Measurements from ENCODE around the gene TIMELESS.
"Not testable (repeated sequence)": the region's sequence is repeated elsewhere in the genome, so short reads cannot be mapped to it uniquely, and the experiment has no call there.

Gene TIMELESS

DNA sequence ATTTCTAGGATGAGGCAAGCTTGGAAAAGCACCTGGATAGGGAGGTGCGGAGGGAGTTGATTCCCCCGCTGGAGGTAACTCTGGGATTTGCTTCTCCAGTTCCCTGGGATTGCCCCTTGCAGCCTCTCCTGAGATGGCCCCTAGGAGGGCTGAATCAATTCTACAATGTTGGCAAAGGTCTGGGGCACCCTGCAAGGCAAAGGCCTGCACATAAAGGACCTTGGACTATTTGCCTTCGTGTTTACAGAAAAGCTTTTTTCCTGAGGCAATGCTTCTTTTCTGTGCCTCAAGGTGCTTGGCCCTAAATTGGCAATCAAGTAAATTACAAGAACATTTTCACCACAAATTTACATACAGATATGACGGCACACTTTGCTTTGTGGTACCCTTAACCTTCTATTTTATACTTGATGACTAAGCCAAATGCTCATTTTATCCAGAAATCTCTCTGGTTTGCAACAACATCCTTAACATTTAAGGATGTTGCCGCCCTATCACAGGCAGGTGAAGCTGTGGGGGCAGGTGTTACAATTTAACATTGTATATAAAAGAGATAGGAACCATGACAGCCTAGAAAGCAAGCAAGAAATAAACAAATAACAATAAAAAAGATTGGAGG lies 40.3 kb downstream of the TIMELESS start:
- no peak for DNase-seq

GRCh38 chr12:56404227-56404626 lies 45.0 kb downstream of the TIMELESS start:
- not testable (repeated sequence) for DNase-seq

DNA sequence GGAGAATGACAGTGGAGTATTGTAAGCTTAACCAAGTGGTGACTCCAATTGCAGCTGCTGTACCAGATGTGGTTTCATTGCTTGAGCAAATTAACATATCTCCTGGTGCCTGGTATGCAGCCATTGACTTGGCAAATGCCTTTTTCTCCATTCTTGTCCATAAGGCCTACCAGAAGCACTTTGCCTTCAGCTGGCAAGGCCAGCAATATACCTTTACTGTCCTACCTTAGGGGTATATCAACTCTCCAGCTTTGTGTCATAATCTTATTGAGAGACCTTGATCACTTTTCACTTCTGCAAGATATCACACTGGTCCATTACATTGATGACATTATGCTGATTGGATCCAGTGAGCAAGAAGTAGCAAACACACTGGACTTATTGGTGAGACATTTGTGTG lies 47.6 kb downstream of the TIMELESS start:
- not testable (repeated sequence) for DNase-seq

DNA sequence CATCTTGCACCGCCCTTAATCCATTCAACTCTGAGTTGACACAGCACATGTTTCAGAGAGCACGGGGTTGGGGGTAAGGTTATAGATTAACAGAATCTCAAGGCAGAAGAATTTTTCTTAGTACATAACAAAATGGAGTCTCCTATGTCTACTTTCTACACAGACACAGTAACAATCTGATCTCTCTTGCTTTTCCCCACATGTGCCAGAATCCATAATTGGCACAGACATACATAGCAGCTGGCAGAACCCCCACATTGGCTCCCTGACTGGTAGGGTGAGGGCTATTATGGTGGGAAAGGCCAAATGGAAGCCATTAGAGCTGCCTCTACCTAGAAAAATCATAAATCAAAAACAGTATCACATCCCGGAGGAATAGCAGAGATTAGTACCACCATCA lies 48.1 kb downstream of the TIMELESS start:
- not testable (repeated sequence) for DNase-seq

DNA sequence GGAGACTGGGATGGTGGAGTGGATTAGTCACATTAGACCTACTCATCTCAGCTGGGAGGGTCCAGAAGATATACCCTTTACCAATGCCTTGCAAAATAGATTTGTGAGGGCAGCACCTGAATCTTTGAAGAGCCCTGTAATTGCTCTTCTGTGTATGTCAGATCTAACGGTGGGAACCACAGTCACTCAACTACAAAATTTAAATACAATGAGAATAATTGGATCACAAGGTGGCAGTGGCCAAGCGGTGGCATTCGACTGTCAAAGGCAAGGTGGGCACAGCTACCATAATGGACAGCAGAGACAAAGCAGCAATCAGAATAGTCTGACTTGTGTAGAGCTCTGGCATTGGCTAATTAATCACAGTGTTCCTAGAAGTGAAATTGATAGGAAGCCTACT lies 49.8 kb downstream of the TIMELESS start:
- not testable (repeated sequence) for DNase-seq

DNA sequence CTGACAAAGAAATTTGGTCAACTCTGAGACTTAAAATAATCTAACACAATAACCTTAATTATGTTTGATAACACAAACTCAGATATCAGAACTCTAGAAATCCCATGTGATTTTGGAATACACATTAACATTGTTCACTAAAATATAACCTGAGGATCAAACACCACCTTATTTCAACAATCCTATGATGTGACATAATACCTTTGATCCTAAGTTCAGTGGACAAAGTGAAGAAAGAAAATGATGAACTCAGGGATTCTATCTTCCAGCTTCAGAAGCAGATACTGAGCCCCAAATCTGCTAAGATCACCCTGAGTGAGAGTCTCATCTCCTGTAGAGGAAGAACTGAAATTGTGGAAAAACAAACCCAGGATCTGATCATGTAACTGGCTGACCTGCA lies 50.9 kb downstream of the TIMELESS start:
- DNase-seq = no peak

GRCh38 chr12:56392331-56392730 lies 56.9 kb downstream of the TIMELESS start:
- DNase-seq = no peak

DNA sequence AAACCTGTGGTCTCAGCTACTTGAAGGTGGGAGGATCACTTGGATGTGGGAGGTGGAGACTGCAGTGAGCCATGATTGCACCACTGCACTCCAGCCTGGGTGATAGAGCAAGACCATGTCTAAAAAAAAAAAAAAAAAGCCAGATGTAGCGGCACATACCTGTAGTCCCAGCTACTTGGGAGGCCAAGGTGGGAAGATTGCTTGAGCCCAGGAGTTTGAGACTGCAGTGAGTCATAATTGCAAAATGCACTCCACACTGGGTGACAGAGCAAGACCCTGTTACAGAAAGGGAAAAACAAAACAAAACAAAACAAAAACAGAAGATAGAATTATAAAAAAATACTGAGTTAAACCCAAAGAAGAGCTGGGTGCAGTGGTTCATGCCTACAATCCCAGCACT lies 57.5 kb downstream of the TIMELESS start:
- no peak for DNase-seq

GRCh38 chr12:56389412-56389811 lies 59.8 kb downstream of the TIMELESS start:
- no peak for DNase-seq

GRCh38 chr12:56387152-56387736 lies 62.0 kb downstream of the TIMELESS start:
- no peak for DNase-seq

GRCh38 chr12:56385873-56386272 lies 63.4 kb downstream of the TIMELESS start:
- no peak for DNase-seq

GRCh38 chr12:56382611-56383010 lies 66.6 kb downstream of the TIMELESS start:
- DNase-seq = no peak

DNA sequence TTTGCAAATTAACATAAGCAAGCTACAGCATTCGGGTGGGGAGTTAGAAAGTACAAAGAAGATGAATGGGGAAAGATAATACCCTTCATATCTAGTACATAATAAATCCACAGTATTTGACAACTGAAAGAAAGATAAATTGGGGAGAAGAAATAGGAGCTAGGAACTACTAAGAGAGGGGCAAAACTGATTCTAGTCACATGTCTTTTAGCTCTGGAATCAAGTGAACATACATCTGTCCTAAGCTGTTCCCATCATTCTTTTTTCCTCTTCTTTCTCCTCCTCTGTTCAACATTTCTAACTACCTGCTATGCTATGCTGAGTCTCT lies 71.3 kb downstream of the TIMELESS start:
- no peak for DNase-seq

- DNase-seq = no peak
Measured at GRCh38 chr12:56377310-56377988, 71.8 kb downstream of the TIMELESS start.

GRCh38 chr12:56375598-56376434 lies 73.4 kb downstream of the TIMELESS start:
- no peak for DNase-seq

- no peak for DNase-seq
Measured at GRCh38 chr12:56374726-56375597, 74.3 kb downstream of the TIMELESS start.

GRCh38 chr12:56373515-56373914 lies 75.7 kb downstream of the TIMELESS start:
- no peak for DNase-seq

- DNase-seq = no peak
Measured at GRCh38 chr12:56366948-56367347, 82.3 kb downstream of the TIMELESS start.

Measured in NCI-H1436 (cell line).